Memory B cell (primary cell): ENCODE data around the gene CRYBA4.

Experiments used
- ATAC-seq: fragments of 150-1000 bp; cut with Tn5 transposase; 2 replicates; pipeline ENCODE4 v1.10.0; 2021; ENCODE audit warnings: low read depth, mild to moderate bottlenecking, moderate library complexity
- DNase-seq, 2 donors: peaks; one replicate each; pipeline ENCODE4 v3.0.0; 2022; ENCODE audit warnings: low spot score in 2 of 2
- H3K27ac Mint-ChIP-seq: one replicate; pipeline ENCODE4 v1.8.0; 2022; ENCODE audit warnings: mild to moderate bottlenecking, moderate library complexity, mixed read lengths
- H3K27me3 Mint-ChIP-seq: one replicate; pipeline ENCODE4 v1.8.0; 2022; ENCODE audit warnings: mixed read lengths
- H3K36me3 Mint-ChIP-seq: one replicate; pipeline ENCODE4 v1.8.0; 2022; ENCODE audit warnings: mild to moderate bottlenecking, mixed read lengths
- H3K4me1 Mint-ChIP-seq: one replicate; pipeline ENCODE4 v1.8.0; 2022; ENCODE audit warnings: mixed read lengths
- H3K4me3 Mint-ChIP-seq: one replicate; pipeline ENCODE4 v1.8.0; 2022; ENCODE audit warnings: mild to moderate bottlenecking, moderate library complexity, mixed read lengths
- H3K9me3 Mint-ChIP-seq: one replicate; pipeline ENCODE4 v1.8.0; 2022; ENCODE audit warnings: mixed read lengths

Gene CRYBA4

GRCh38 chr22:26650722-26651421 is 29.1 kb downstream of the CRYBA4 start:
- H3K27me3 Mint-ChIP-seq: peaks cover 15% of the 10 kb centered on the region
- DNase-seq (no peak), ATAC-seq (no peak)
- peak overlapping the region; percentile 42 for H3K27ac Mint-ChIP-seq
- no peaks in the 10 kb centered on the region for H3K36me3 Mint-ChIP-seq
- no peak overlapping the region for H3K4me3 Mint-ChIP-seq
- H3K4me1 Mint-ChIP-seq: peaks cover 12% of the 10 kb centered on the region
- no peaks in the 10 kb centered on the region for H3K9me3 Mint-ChIP-seq

- Mint-ChIP-seq H3K4me1 (peaks cover 12% of the 10 kb centered on the region), H3K4me3 (no peak overlapping the region), H3K27ac (peak overlapping the region; percentile 42), H3K27me3 (peaks cover 10% of the 10 kb centered on the region), H3K9me3 (no peaks in the 10 kb centered on the region), H3K36me3 (no peaks in the 10 kb centered on the region)
- ATAC-seq (peak; percentile 43), DNase-seq (no peak)
Observed at GRCh38 chr22:26651815-26652214, 30.1 kb downstream of the CRYBA4 start.

GRCh38 chr22:26656891-26657851 is 35.4 kb downstream of the CRYBA4 start, which contains the start of gene MIAT:
MIAT (plus strand) TSS chr22:26657588.
- peak; percentile 48 to 60 for DNase-seq
- Mint-ChIP-seq H3K4me1 (peaks cover 27% of the 10 kb centered on the region), H3K4me3 (peak within 1 kb of the TSS; percentile 88), H3K27ac (peak within 1 kb of the TSS; percentile 81), H3K36me3 (no peaks in the 10 kb centered on the region), H3K27me3 (no peaks in the 10 kb centered on the region), H3K9me3 (no peaks in the 10 kb centered on the region)
- peak; percentile 89 for ATAC-seq

GRCh38 chr22:26658161-26658560 is 36.4 kb downstream of the CRYBA4 start:
- ATAC-seq: peak; percentile 27

GRCh38 chr22:26658671-26659478 is 37.1 kb downstream of the CRYBA4 start:
- H3K4me3 Mint-ChIP-seq: peak overlapping the region; percentile 88
- no peaks in the 10 kb centered on the region for H3K27me3 Mint-ChIP-seq
- no peaks in the 10 kb centered on the region for H3K36me3 Mint-ChIP-seq
- ATAC-seq (peak; percentile 61), DNase-seq (peak in 1 of 2 donors; percentile 28)
- H3K27ac Mint-ChIP-seq: peak overlapping the region; percentile 81
- H3K4me1 Mint-ChIP-seq: peaks cover 34% of the 10 kb centered on the region
- no peaks in the 10 kb centered on the region for H3K9me3 Mint-ChIP-seq

More at GRCh38 chr22:26658161-26658560, 36.4 kb downstream of the CRYBA4 start:
- Mint-ChIP-seq H3K27me3 (no peaks in the 10 kb centered on the region), H3K4me3 (peak overlapping the region; percentile 88), H3K9me3 (no peaks in the 10 kb centered on the region), H3K4me1 (peaks cover 28% of the 10 kb centered on the region), H3K36me3 (no peaks in the 10 kb centered on the region), H3K27ac (peak overlapping the region; percentile 81)
- no peak for DNase-seq

GRCh38 chr22:26660356-26660755 is 38.6 kb downstream of the CRYBA4 start:
- H3K36me3 Mint-ChIP-seq: no peaks in the 10 kb centered on the region
- no peaks in the 10 kb centered on the region for H3K27me3 Mint-ChIP-seq
- H3K4me1 Mint-ChIP-seq: peaks cover 45% of the 10 kb centered on the region
- no peak for DNase-seq
- H3K9me3 Mint-ChIP-seq: no peaks in the 10 kb centered on the region
- H3K4me3 Mint-ChIP-seq: no peak overlapping the region
- ATAC-seq: no peak
- no peak overlapping the region for H3K27ac Mint-ChIP-seq

GRCh38 chr22:26660961-26661578 is 39.3 kb downstream of the CRYBA4 start:
- DNase-seq: no peak
- Mint-ChIP-seq H3K4me1 (peaks cover 48% of the 10 kb centered on the region), H3K27me3 (no peaks in the 10 kb centered on the region), H3K27ac (peak overlapping the region; percentile 4), H3K4me3 (no peak overlapping the region), H3K36me3 (no peaks in the 10 kb centered on the region), H3K9me3 (no peaks in the 10 kb centered on the region)
- ATAC-seq: no peak

- no peak overlapping the region for H3K4me3 Mint-ChIP-seq
Observed at GRCh38 chr22:26662160-26662559, 40.4 kb downstream of the CRYBA4 start.

GRCh38 chr22:26663374-26663923 is 41.7 kb downstream of the CRYBA4 start:
- DNase-seq (no peak), ATAC-seq (peak; percentile 16)
- Mint-ChIP-seq H3K9me3 (no peaks in the 10 kb centered on the region), H3K4me3 (peak overlapping the region; percentile 65), H3K27ac (peak overlapping the region; percentile 89), H3K4me1 (peaks cover 45% of the 10 kb centered on the region), H3K27me3 (no peaks in the 10 kb centered on the region), H3K36me3 (no peaks in the 10 kb centered on the region)

More at GRCh38 chr22:26662160-26662559, 40.4 kb downstream of the CRYBA4 start:
- H3K4me1 Mint-ChIP-seq: peaks cover 46% of the 10 kb centered on the region
- H3K9me3 Mint-ChIP-seq: no peaks in the 10 kb centered on the region
- ATAC-seq (no peak), DNase-seq (no peak)
- H3K27me3 Mint-ChIP-seq: no peaks in the 10 kb centered on the region
- H3K36me3 Mint-ChIP-seq: no peaks in the 10 kb centered on the region
- H3K27ac Mint-ChIP-seq: no peak overlapping the region

- Mint-ChIP-seq H3K36me3 (no peaks in the 10 kb centered on the region), H3K4me3 (no peak overlapping the region), H3K4me1 (peaks cover 52% of the 10 kb centered on the region), H3K27me3 (no peaks in the 10 kb centered on the region), H3K27ac (no peak overlapping the region), H3K9me3 (no peaks in the 10 kb centered on the region)
- no peak for DNase-seq
- no peak for ATAC-seq
Observed at GRCh38 chr22:26665813-26666231, 44.1 kb downstream of the CRYBA4 start.

GRCh38 chr22:26667140-26667539 is 45.4 kb downstream of the CRYBA4 start:
- DNase-seq: no peak
- ATAC-seq: no peak
- H3K9me3 Mint-ChIP-seq: no peaks in the 10 kb centered on the region
- peaks cover 59% of the 10 kb centered on the region for H3K4me1 Mint-ChIP-seq
- H3K4me3 Mint-ChIP-seq: no peak overlapping the region
- H3K36me3 Mint-ChIP-seq: no peaks in the 10 kb centered on the region
- H3K27ac Mint-ChIP-seq: no peak overlapping the region
- H3K27me3 Mint-ChIP-seq: no peaks in the 10 kb centered on the region

GRCh38 chr22:26669060-26669481 is 47.3 kb downstream of the CRYBA4 start:
- peaks cover 65% of the 10 kb centered on the region for H3K4me1 Mint-ChIP-seq
- no peaks in the 10 kb centered on the region for H3K36me3 Mint-ChIP-seq
- no peaks in the 10 kb centered on the region for H3K9me3 Mint-ChIP-seq
- no peak for DNase-seq
- no peak for ATAC-seq
- no peak overlapping the region for H3K27ac Mint-ChIP-seq
- H3K27me3 Mint-ChIP-seq: no peaks in the 10 kb centered on the region
- H3K4me3 Mint-ChIP-seq: no peak overlapping the region

GRCh38 chr22:26670459-26670858 is 48.7 kb downstream of the CRYBA4 start:
- H3K4me1 Mint-ChIP-seq: peaks cover 68% of the 10 kb centered on the region
- H3K27me3 Mint-ChIP-seq: no peaks in the 10 kb centered on the region
- DNase-seq (no peak), ATAC-seq (no peak)
- peak overlapping the region; percentile 97 for H3K4me3 Mint-ChIP-seq
- H3K27ac Mint-ChIP-seq: peak overlapping the region; percentile 99
- H3K9me3 Mint-ChIP-seq: no peaks in the 10 kb centered on the region
- H3K36me3 Mint-ChIP-seq: peaks cover under 1% of the 10 kb centered on the region
